Colonic mucosa (tissue), 4 donors: ENCODE measurements around the gene MB. TPM values are rescaled to one million over a fixed set of nuclear protein-coding genes. Genes with fewer than 3 reads are reported as not detected.

Experiments used
- DNase-seq: peaks from one replicate; pipeline ENCODE4 v3.0.0-alpha.2; 2020
- H3K27ac ChIP-seq: fragments of 200-600 bp; one replicate; pipeline ENCODE4 v1.8.0; 2021
- H3K27me3 ChIP-seq: fragments of 200-600 bp; one replicate; pipeline ENCODE4 v1.8.0; 2021
- H3K36me3 ChIP-seq: fragments of 200-600 bp; one replicate; pipeline ENCODE4 v1.8.0; 2021
- H3K4me1 ChIP-seq: fragments of 200-600 bp; one replicate; pipeline ENCODE4 v1.8.0; 2021; ENCODE audit warnings: mild to moderate bottlenecking
- H3K4me3 ChIP-seq: fragments of 200-600 bp; one replicate; pipeline ENCODE4 v1.8.0; 2021
- H3K9ac ChIP-seq, 2 donors: one replicate each; pipeline ENCODE4 v1.7.0; 2013; ENCODE audit warnings: control low read depth in 2 of 2, low read depth in 2 of 2, low read length in 2 of 2
- H3K9me3 ChIP-seq: fragments of 200-600 bp; one replicate; pipeline ENCODE4 v1.8.0; 2021
- intact Hi-C: fragments of 100-400 bp; cut with DNase I; formaldehyde crosslinking; loops from one replicate; pipeline ENCODE4 v1.14.1; 2022
- total RNA-seq, 2 donors: library from RNA; stranded (reverse); fragmentation: NEBNext Ultra II Directional in 1 of 2; extraction: Animal tissue kit (Norgen Biotek cat#: 25700) in 1 of 2; gene quantifications; one replicate each; pipeline ENCODE4 v1.2.1, GENCODE V29; 2021
- TF ChIP-seq, protein P1 (sequence below): fragments of 200-600 bp; IDR thresholded peaks from one replicate; pipeline ENCODE4 v1.8.0; 2022; ENCODE audit warnings: antibody characterized with exemption, mild to moderate bottlenecking
- donor health status: healthy.
- donor health status: DM: no; HTN: no; CAD: no.
- donor health status: DM: no; HTN: no; CAD: no.

Gene MB
- total RNA-seq, 2 donors from 2014 or later: 2.9 to 8.8 TPM

DNA sequence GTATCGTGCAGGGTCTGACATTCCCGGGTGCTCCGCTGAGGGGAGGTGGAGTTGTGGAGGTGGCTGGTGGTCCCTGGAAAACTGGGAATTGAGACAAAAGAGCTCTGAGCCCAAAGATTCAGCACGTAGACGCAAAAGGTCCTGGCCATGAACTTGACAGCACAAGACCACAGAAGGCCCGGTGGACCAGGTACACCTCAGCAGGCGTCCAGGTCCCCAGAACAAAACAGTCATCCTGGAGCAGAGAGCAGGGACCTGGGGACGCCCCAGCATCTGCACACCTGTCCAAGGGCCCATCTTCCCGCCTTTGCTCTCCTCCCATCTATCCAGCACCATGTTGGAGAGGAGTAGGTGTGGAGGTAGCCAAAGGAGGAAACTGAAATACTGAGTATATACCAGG lies 13.8 kb upstream of the MB start:
- H3K4me1 ChIP-seq: no peaks in the 10 kb centered on the region
- no peak overlapping the region for H3K9ac ChIP-seq
- H3K4me3 ChIP-seq: no peak overlapping the region
- H3K9me3 ChIP-seq: no peaks in the 10 kb centered on the region
- no peak for DNase-seq
- no peaks in the 10 kb centered on the region for H3K27me3 ChIP-seq
- H3K36me3 ChIP-seq: no peaks in the 10 kb centered on the region
- H3K27ac ChIP-seq: no peak overlapping the region
- TF ChIP-seq, protein P1, sequence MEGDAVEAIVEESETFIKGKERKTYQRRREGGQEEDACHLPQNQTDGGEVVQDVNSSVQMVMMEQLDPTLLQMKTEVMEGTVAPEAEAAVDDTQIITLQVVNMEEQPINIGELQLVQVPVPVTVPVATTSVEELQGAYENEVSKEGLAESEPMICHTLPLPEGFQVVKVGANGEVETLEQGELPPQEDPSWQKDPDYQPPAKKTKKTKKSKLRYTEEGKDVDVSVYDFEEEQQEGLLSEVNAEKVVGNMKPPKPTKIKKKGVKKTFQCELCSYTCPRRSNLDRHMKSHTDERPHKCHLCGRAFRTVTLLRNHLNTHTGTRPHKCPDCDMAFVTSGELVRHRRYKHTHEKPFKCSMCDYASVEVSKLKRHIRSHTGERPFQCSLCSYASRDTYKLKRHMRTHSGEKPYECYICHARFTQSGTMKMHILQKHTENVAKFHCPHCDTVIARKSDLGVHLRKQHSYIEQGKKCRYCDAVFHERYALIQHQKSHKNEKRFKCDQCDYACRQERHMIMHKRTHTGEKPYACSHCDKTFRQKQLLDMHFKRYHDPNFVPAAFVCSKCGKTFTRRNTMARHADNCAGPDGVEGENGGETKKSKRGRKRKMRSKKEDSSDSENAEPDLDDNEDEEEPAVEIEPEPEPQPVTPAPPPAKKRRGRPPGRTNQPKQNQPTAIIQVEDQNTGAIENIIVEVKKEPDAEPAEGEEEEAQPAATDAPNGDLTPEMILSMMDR: no peak
- intact Hi-C loops: loop anchor here (10.0 kb wide), 1 partner anchor 204 kb away; no protein-coding TSS in a partner anchor

DNA sequence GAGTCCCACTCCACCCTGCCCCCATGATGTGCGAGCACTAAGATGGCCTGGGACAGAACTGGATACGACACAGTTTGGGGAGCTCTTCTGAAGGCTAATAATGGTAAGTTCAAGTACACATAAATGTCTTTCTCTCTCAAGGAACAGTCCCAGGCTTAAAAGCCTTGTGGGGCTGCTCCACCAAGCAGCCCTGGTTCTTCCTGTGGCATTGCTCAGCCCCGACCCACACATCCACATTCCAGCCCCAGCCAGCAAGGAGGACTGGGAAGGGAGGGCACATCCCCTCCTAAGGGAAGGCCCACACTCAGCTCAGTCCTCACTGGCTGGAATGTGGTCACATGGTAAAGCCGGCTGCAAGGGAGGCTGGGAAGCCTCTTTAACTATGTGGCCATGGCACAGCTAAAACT lies 13.3 kb upstream of the MB start:
- Histone ChIP-seq H3K4me3 (no peak overlapping the region), H3K36me3 (no peaks in the 10 kb centered on the region), H3K9me3 (no peaks in the 10 kb centered on the region), H3K4me1 (no peaks in the 10 kb centered on the region), H3K9ac (no peak overlapping the region), H3K27me3 (no peaks in the 10 kb centered on the region), H3K27ac (no peak overlapping the region)
- intact Hi-C loops: loop anchor here (10.0 kb wide), 1 partner anchor 204 kb away; no protein-coding TSS in a partner anchor
- no peak for DNase-seq
- TF ChIP-seq, protein P1: no peak

DNA sequence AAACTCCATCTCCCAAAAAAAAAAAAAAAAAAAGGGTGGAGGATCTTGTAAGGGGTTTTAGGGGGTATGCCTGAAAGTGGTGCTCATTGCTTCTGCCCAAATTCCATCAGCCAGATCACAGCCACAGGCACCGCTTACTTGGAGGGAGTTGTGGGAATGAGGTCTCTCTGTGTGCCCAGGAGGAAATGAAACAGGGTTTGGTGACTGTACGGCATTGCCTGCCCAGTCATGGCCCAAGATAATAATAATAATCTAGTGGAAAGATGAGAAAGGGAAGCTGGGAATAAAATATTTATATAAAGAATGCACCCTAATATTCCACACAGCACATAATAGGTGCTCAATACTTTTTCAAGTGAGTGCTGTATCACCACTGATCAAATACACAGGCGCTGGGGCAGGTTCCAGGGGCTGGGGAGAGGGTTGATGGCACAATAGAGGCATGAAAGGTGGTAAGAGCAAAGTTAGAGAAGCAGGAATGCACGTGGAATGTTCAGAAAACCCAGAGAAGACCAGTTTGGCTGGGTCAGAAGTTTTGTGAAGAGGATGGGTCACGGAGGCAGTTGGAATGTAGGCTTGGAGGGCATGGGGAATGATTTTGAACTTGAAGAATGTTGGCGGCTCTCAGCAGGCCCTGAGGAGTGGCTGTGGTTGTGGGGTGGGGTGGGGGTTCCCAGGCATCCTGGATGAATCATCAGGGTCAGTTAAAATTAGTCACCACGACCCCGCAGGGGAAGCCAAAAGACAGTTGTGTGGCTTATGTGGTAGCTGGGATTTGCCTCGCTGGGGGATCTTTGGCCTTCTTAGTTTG lies 12.5 kb upstream of the MB start:
- H3K4me1 ChIP-seq: no peaks in the 10 kb centered on the region
- DNase-seq: peak; percentile 44
- H3K9ac ChIP-seq: no peak overlapping the region
- no peaks in the 10 kb centered on the region for H3K9me3 ChIP-seq
- H3K36me3 ChIP-seq: no peaks in the 10 kb centered on the region
- intact Hi-C loops: loop anchor here (5.0 to 10.0 kb wide), 4 partner anchors 205 to 493 kb away; no protein-coding TSS in a partner anchor
- H3K27me3 ChIP-seq: no peaks in the 10 kb centered on the region
- TF ChIP-seq, protein P1: no peak
- H3K27ac ChIP-seq: peak overlapping the region; percentile 55
- no peak overlapping the region for H3K4me3 ChIP-seq

DNA sequence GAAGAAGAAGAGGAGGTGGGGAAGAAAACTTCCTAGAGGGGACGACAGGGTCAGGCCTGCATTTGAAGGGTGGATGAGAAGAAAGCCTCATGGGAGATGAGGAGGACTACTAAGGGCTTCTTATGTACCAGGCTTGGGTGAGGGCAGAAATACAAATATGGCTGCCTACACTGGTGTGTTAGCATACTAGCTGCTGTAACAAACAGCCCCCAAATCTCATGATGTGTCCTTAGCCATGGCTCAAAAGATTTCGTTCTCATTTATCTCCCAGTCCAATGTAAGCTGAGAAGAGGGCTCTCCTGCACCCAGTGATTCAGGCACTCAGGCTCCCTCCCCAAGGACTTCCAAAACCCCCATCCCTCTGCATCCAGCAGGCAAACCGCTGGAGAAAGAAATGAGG lies 11.6 kb upstream of the MB start:
- Histone ChIP-seq H3K27ac (peak overlapping the region; percentile 96), H3K27me3 (no peaks in the 10 kb centered on the region), H3K36me3 (no peaks in the 10 kb centered on the region), H3K4me3 (no peak overlapping the region), H3K4me1 (no peaks in the 10 kb centered on the region), H3K9ac (no peak overlapping the region), H3K9me3 (no peaks in the 10 kb centered on the region)
- TF ChIP-seq, protein P1: no peak
- intact Hi-C loops: loop anchor here (5.0 to 10.0 kb wide), 3 partner anchors 294 to 494 kb away; no protein-coding TSS in a partner anchor
- DNase-seq: no peak

DNA sequence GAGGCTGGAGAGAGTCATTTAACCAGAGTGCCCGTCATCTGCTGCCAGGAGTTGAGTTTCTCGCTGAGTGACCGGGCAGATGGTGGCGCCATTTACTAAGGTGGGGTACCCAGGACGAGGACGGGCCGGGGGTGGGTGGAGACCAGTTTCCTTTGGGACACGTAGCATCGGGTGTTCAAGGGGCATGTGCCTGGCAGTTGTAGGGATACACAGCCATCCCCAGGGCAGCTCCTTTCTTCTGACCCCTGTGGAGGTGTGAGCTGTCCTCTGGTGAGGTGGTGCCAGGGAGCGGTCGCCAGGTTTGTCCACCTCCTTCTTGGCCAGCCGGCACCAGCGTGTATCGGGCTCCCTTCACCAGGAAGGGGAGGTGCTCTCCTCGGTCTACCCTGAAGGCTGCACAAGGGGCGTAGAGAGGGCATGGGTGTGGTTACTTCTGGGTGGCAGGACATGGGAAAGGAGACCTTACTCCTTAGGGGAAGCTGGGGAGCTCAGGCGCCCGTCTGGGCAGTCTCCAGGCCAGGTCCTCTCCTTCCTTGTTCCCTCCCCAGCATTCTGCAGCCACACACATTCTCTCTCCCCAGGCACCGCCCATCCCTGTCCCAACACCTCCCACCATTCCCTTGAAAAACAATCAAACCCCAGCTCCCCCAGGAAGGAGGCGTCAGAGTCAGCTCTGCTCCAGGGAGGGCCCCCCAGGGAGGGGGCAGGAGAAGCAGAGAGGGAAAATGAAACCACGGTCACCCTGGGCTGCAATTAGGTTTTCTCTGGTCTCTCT lies 10.3 kb upstream of the MB start:
- intact Hi-C loops: loop anchor here (5.0 to 10.0 kb wide), 3 partner anchors 295 to 495 kb away; no protein-coding TSS in a partner anchor
- Histone ChIP-seq H3K4me3 (peak overlapping the region; percentile 50), H3K9me3 (no peaks in the 10 kb centered on the region), H3K36me3 (no peaks in the 10 kb centered on the region), H3K27me3 (no peaks in the 10 kb centered on the region), H3K4me1 (no peaks in the 10 kb centered on the region), H3K27ac (peak overlapping the region; percentile 96), H3K9ac (peak overlapping the region; percentile 69 to 93)
- DNase-seq: peak; percentile 91
- TF ChIP-seq, protein P1: peak; percentile 35
